ENCODE data around the gene TOX2. TPM values are rescaled to one million over a fixed set of nuclear protein-coding genes. Genes with fewer than 3 reads are reported as not detected.

The TOX2 gene
- total RNA-seq, 1 experiment from 2014 or later: 1.7 TPM

- Histone ChIP-seq H3K14ac (ENCODE audit: insufficient read depth, low read length) (no peak overlapping the region), H3K18ac (ENCODE audit: insufficient read length, low read depth, low read length) (no peak overlapping the region), H3K23ac (ENCODE audit: insufficient read length, low read depth, low read length) (no peak overlapping the region), H3K79me2 (ENCODE audit: insufficient read depth, low read length) (no peaks in the 10 kb centered on the region), H3K4ac (ENCODE audit: low read depth, low read length) (no peak overlapping the region), H3K27ac (ENCODE audit: insufficient read length, low read depth, low read length) (no peak overlapping the region), H3K79me1 (ENCODE audit: insufficient read depth, low read depth, low read length, poor library complexity, severe bottlenecking) (no peaks in the 10 kb centered on the region), H3K27me3 (ENCODE audit: insufficient read depth, low read length) (no peaks in the 10 kb centered on the region), H4K91ac (ENCODE audit: insufficient read length, low read depth, low read length) (no peak overlapping the region), H4K5ac (ENCODE audit: insufficient read length, low read depth, low read length) (no peak overlapping the region), H2BK5ac (ENCODE audit: insufficient read length, low read length) (no peak overlapping the region), H3K56ac (ENCODE audit: insufficient read length, low read depth, low read length) (no peak overlapping the region), H3T11ph (ENCODE audit: low read length) (no peak overlapping the region), H4K8ac (replicated peaks; ENCODE audit: insufficient read length, low read depth, low read length) (no peak overlapping the region), H3K4me2 (ENCODE audit: insufficient read depth, insufficient read length, low read length) (no peak overlapping the region), H4K20me1 (ENCODE audit: control insufficient read depth, insufficient read depth, insufficient read length) (no peaks in the 10 kb centered on the region), H3K4me1 (ENCODE audit: insufficient read depth, low read length) (no peaks in the 10 kb centered on the region), H3K9me3 (ENCODE audit: control insufficient read depth, low read depth, low read length) (no peaks in the 10 kb centered on the region), H2BK12ac (ENCODE audit: insufficient read length, low read depth, low read length) (no peak overlapping the region), H2AFZ (ENCODE audit: low read length) (no peak overlapping the region), H2BK15ac (ENCODE audit: low read depth, low read length) (no peak overlapping the region), H2BK20ac (ENCODE audit: low read depth, low read length, poor library complexity, severe bottlenecking) (no peak overlapping the region), H3K23me2 (ENCODE audit: insufficient read length, low read depth, low read length, poor library complexity, severe bottlenecking) (no peaks in the 10 kb centered on the region), H2AK5ac (ENCODE audit: insufficient read length, low read length) (no peak overlapping the region), H2BK120ac (ENCODE audit: low read depth, low read length, poor library complexity, severe bottlenecking) (no peak overlapping the region), H3K9ac (ENCODE audit: extremely low read depth, insufficient read length, low read length) (no peak overlapping the region)
- H3K4me3 Mint-ChIP-seq: no peak overlapping the region
- peaks cover 13 to 14% of the 10 kb centered on the region in 2 experiments for H3K4me1 Mint-ChIP-seq
- no peak for DNase-seq
- H3K9me3 Mint-ChIP-seq: peaks cover 2 to 6% of the 10 kb centered on the region in 2 experiments; a peak in 1 of 5 replicates
- TF ChIP-seq, protein P1, sequence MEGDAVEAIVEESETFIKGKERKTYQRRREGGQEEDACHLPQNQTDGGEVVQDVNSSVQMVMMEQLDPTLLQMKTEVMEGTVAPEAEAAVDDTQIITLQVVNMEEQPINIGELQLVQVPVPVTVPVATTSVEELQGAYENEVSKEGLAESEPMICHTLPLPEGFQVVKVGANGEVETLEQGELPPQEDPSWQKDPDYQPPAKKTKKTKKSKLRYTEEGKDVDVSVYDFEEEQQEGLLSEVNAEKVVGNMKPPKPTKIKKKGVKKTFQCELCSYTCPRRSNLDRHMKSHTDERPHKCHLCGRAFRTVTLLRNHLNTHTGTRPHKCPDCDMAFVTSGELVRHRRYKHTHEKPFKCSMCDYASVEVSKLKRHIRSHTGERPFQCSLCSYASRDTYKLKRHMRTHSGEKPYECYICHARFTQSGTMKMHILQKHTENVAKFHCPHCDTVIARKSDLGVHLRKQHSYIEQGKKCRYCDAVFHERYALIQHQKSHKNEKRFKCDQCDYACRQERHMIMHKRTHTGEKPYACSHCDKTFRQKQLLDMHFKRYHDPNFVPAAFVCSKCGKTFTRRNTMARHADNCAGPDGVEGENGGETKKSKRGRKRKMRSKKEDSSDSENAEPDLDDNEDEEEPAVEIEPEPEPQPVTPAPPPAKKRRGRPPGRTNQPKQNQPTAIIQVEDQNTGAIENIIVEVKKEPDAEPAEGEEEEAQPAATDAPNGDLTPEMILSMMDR (conservative IDR thresholded peaks at IDR 0.05): no peak
- no peak overlapping the region for H3K27ac Mint-ChIP-seq
- WGBS (ENCODE audit: extremely low coverage, insufficient read length, low lambda C conversion rate): no CpG with 5 or more reads among the region's 6 CpGs
- no peaks in the 10 kb centered on the region for H3K27me3 Mint-ChIP-seq (ENCODE audit: low read depth)
- H3K36me3 Mint-ChIP-seq (ENCODE audit: insufficient read depth in 1 of 3, low read depth in 3 of 3): peaks cover 0 to 5% (median 0%) of the 10 kb centered on the region in 3 experiments; a peak in 2 of 7 replicates
Measured at GRCh38 chr20:43954704-43955061, 40.0 kb downstream of the TOX2 start.
